A673 (cell line): Measurements from ENCODE around the gene CLCN2. TPM values are rescaled to one million over a fixed set of nuclear protein-coding genes. Genes with fewer than 3 reads are reported as not detected.

Experiments
- BruUV-seq: library from RNA; stranded (reverse); fragments of 400-500 nt; replicated peaks from 2 replicates; lab custom pipeline; 2021; lab: Mats Ljungman, UMichigan
- CTCF ChIA-PET: fragments of 300-600 bp; sonication (Branson Sonifier 250); formaldehyde crosslinking; loops from one replicate; lab custom pipeline; 2022; ENCODE audit warnings: antibody characterized with exemption; lab: Charles Lee
- POLR2A ChIA-PET: fragments of 300-600 bp; sonication (Branson Sonifier 250); formaldehyde crosslinking; loops from one replicate; lab custom pipeline; 2022; ENCODE audit warnings: antibody characterized with exemption; ENCODE audit not compliant: low non-redundant PET; lab: Charles Lee
- DNase-seq: peaks from one replicate; pipeline ENCODE4 v3.0.0-alpha.2; 2015; ENCODE audit warnings: low spot score
- H3K27ac ChIP-seq: fragments of 200-600 bp; sonication (generic); 2 replicates; pipeline ENCODE4 v1.5.1; 2016; ENCODE audit warnings: mixed run types, low read depth, mild to moderate bottlenecking, mixed read lengths, antibody characterized with exemption, low read length; ENCODE audit not compliant: poor library complexity, severe bottlenecking
- H3K27me3 ChIP-seq: fragments of 200-600 bp; sonication (generic); replicated peaks from 2 replicates; pipeline ENCODE4 v1.6.1; 2017; ENCODE audit warnings: mixed run types, low read depth, mild to moderate bottlenecking, mixed read lengths, antibody characterized with exemption, low read length; ENCODE audit not compliant: insufficient read depth, poor library complexity
- H3K36me3 ChIP-seq: fragments of 200-600 bp; sonication (generic); 2 replicates; pipeline ENCODE4 v1.6.1; 2016; ENCODE audit warnings: mixed run types, mild to moderate bottlenecking, mixed read lengths, antibody characterized with exemption, low read length; ENCODE audit not compliant: insufficient read depth, poor library complexity, severe bottlenecking
- H3K4me1 ChIP-seq: fragments of 200-600 bp; sonication (generic); 2 replicates; pipeline ENCODE4 v1.6.1; 2017; ENCODE audit warnings: mixed run types, mild to moderate bottlenecking, mixed read lengths, antibody characterized with exemption, low read length; ENCODE audit not compliant: insufficient read depth, poor library complexity, severe bottlenecking
- H3K4me3 ChIP-seq: fragments of 200-600 bp; sonication (generic); 2 replicates; pipeline ENCODE4 v1.5.1; 2016; ENCODE audit warnings: low read depth, mixed run types, mild to moderate bottlenecking, mixed read lengths, low read length; ENCODE audit not compliant: poor library complexity, severe bottlenecking
- H3K9me3 ChIP-seq: fragments of 200-600 bp; sonication (generic); 2 replicates; pipeline ENCODE4 v1.6.1; 2016; ENCODE audit warnings: mixed run types, low read depth, mild to moderate bottlenecking, mixed read lengths, antibody characterized with exemption, low read length; ENCODE audit not compliant: poor library complexity, severe bottlenecking
- CTCF ChIP-seq: fragments of 300-800, 200-600 bp; sonication (generic); conservative IDR thresholded peaks from 2 replicates; pipeline ENCODE4 v1.5.1; 2017; ENCODE audit warnings: low read depth, mild to moderate bottlenecking, antibody characterized with exemption, low read length, moderate library complexity, mixed read lengths
- EZH2 ChIP-seq: fragments of 200-600 bp; sonication (generic); IDR thresholded peaks from 2 replicates; pipeline ENCODE4 v1.6.1; 2017; ENCODE audit warnings: borderline replicate concordance, low read depth, mild to moderate bottlenecking, mixed read lengths, antibody characterized with exemption, low read length; ENCODE audit not compliant: poor library complexity, severe bottlenecking
- intact Hi-C: fragments of 100-400 bp; cut with micrococcal nuclease; formaldehyde crosslinking; loops from one replicate; pipeline ENCODE4 v1.10.0; 2022; ENCODE audit not compliant: unreplicated experiment
- total RNA-seq: library from RNA; stranded (reverse); gene quantifications from 2 replicates; pipeline ENCODE4 v1.2.3, GENCODE V29; 2021

Gene CLCN2
- total RNA-seq, 1 experiment from 2014 or later: 11.2 TPM

GRCh38 chr3:184354754-184355153 is 6.7 kb downstream of the CLCN2 start:
- no TSS peak for BruUV-seq
- H3K9me3 ChIP-seq: no peaks in the 10 kb centered on the region
- ChIA-PET CTCF (interaction anchor here (0.7 kb wide), 1 partner anchor 159 kb away, joined by 3 read pairs; no protein-coding TSS in a partner anchor), POLR2A (no interaction called here)
- H3K27ac ChIP-seq: no peak overlapping the region
- no peak for TF ChIP-seq CTCF
- H3K4me1 ChIP-seq: no peaks in the 10 kb centered on the region
- no peak for DNase-seq
- H3K27me3 ChIP-seq: no peaks in the 10 kb centered on the region
- peaks cover 5% of the 10 kb centered on the region for H3K36me3 ChIP-seq
- intact Hi-C loops: no loop called here
- H3K4me3 ChIP-seq: no peak overlapping the region

GRCh38 chr3:184354121-184354728 is 7.2 kb downstream of the CLCN2 start:
- ChIA-PET POLR2A (no interaction called here), CTCF (interaction anchor here (0.9 to 1.1 kb wide), 3 partner anchors 8 to 160 kb away, joined by 4 to 5 read pairs (median 4); no protein-coding TSS in a partner anchor)
- TF ChIP-seq CTCF (peak; percentile 86), EZH2 (no peak)
- H3K9me3 ChIP-seq: no peaks in the 10 kb centered on the region
- intact Hi-C loops: no loop called here
- H3K27ac ChIP-seq: no peak overlapping the region
- BruUV-seq: no TSS peak
- H3K4me1 ChIP-seq: no peaks in the 10 kb centered on the region
- no peak overlapping the region for H3K4me3 ChIP-seq
- peak; percentile 50 for DNase-seq
- no peaks in the 10 kb centered on the region for H3K27me3 ChIP-seq
- peaks cover 5% of the 10 kb centered on the region for H3K36me3 ChIP-seq

GRCh38 chr3:184353546-184353941 is 7.9 kb downstream of the CLCN2 start:
- intact Hi-C loops: no loop called here
- Histone ChIP-seq H3K27me3 (no peaks in the 10 kb centered on the region), H3K9me3 (no peaks in the 10 kb centered on the region), H3K4me3 (no peak overlapping the region), H3K36me3 (peaks cover 5% of the 10 kb centered on the region), H3K27ac (no peak overlapping the region), H3K4me1 (peaks cover 4% of the 10 kb centered on the region)
- no TSS peak for BruUV-seq
- POLR2A ChIA-PET: no interaction called here
- DNase-seq: no peak
- CTCF ChIA-PET: interaction anchor here (0.9 to 1.1 kb wide), 3 partner anchors 9 to 160 kb away, joined by 4 to 5 read pairs (median 4); no protein-coding TSS in a partner anchor
- TF ChIP-seq EZH2: no peak
- no peak for TF ChIP-seq CTCF
